Retinal pigment epithelial cell (primary cell): ENCODE data around the gene SEMA5A.

Experiments
- DNase-seq: peaks from one replicate; pipeline ENCODE4 v3.0.0-alpha.2; 2010; ENCODE audit warnings: low read depth
- H3K4me3 ChIP-seq: 2 replicates; pipeline ENCODE4 v1.5.1; 2011; ENCODE audit warnings: mild to moderate bottlenecking, low read length, control low read depth, moderate library complexity
- CTCF ChIP-seq: conservative IDR thresholded peaks from 2 replicates; pipeline ENCODE4 v1.5.1; 2011; ENCODE audit warnings: low read depth, low read length, control low read depth, inconsistent platforms

The SEMA5A gene

GRCh38 chr5:9351546-9351945, 194.3 kb downstream of the SEMA5A start:
- TF ChIP-seq CTCF = no peak
- H3K4me3 ChIP-seq = no peak overlapping the region
- no peak for DNase-seq

GRCh38 chr5:9350301-9350797, 195.5 kb downstream of the SEMA5A start:
- H3K4me3 ChIP-seq = no peak overlapping the region
- DNase-seq = no peak
- no peak for TF ChIP-seq CTCF

GRCh38 chr5:9348401-9348996, 197.4 kb downstream of the SEMA5A start:
- no peak overlapping the region for H3K4me3 ChIP-seq
- DNase-seq = no peak
- TF ChIP-seq CTCF = no peak

GRCh38 chr5:9347541-9348295, 198.2 kb downstream of the SEMA5A start:
- no peak for DNase-seq
- no peak for TF ChIP-seq CTCF
- H3K4me3 ChIP-seq = no peak overlapping the region

- TF ChIP-seq CTCF = no peak
- no peak for DNase-seq
- H3K4me3 ChIP-seq = no peak overlapping the region
These were observed 198.8 kb downstream of the SEMA5A start for GRCh38 chr5:9347032-9347431.

- no peak for DNase-seq
- no peak for TF ChIP-seq CTCF
- no peak overlapping the region for H3K4me3 ChIP-seq
These were observed 201.1 kb downstream of the SEMA5A start for GRCh38 chr5:9344751-9345240.
